Hematopoietic multipotent progenitor cell (in vitro differentiated cells): ENCODE results near the gene LHX4. TPM values are rescaled to one million over a fixed set of nuclear protein-coding genes. Genes with fewer than 3 reads are reported as not detected.

Source experiments
- DNase-seq, 3 donors: peaks; one replicate each; pipeline ENCODE4 v3.0.0-alpha.2; 2011 to 2015; ENCODE audit warnings: low read depth in 2 of 3, low spot score in 2 of 3
- total RNA-seq: library from RNA; depleted of rRNA; stranded (reverse); fragments of >200 nt; gene quantifications from one replicate; pipeline ENCODE4 v1.2.3, GENCODE V29; 2012

Gene LHX4
- total RNA-seq, 1 donor: under 0.01 TPM

GRCh38 chr1:180288940-180289339 is 58.9 kb downstream of the LHX4 start:
- DNase-seq: no peak

- DNase-seq: no peak
These were observed 60.4 kb downstream of the LHX4 start for GRCh38 chr1:180290265-180291001.

- DNase-seq: no peak
These were observed 60.9 kb downstream of the LHX4 start for GRCh38 chr1:180291004-180291403.

- DNase-seq: no peak
These were observed 64.6 kb downstream of the LHX4 start for GRCh38 chr1:180294711-180295110.

- DNase-seq: no peak
These were observed 65.9 kb downstream of the LHX4 start for GRCh38 chr1:180295999-180296398.

- DNase-seq: no peak
These were observed 69.6 kb downstream of the LHX4 start for GRCh38 chr1:180299479-180300221.

GRCh38 chr1:180301135-180301742 is 71.2 kb downstream of the LHX4 start:
- DNase-seq: no peak

GRCh38 chr1:180309338-180309737 is 79.3 kb downstream of the LHX4 start:
- DNase-seq: no peak

GRCh38 chr1:180310095-180310494 is 80.0 kb downstream of the LHX4 start:
- DNase-seq: no peak

GRCh38 chr1:180311011-180311730 is 81.1 kb downstream of the LHX4 start:
- no peak for DNase-seq

GRCh38 chr1:180312926-180313325 is 82.9 kb downstream of the LHX4 start:
- DNase-seq: no peak

GRCh38 chr1:180327089-180327488 is 97.0 kb downstream of the LHX4 start:
- no peak for DNase-seq

Other genes starting within 250 kb of the LHX4 start
- 81.9 TPM for gene QSOX1, start 75.4 kb upstream of the LHX4 start, total RNA-seq